Omental fat pad (tissue), 4 donors: ENCODE measurements around the gene MACO1. TPM values are rescaled to one million over a fixed set of nuclear protein-coding genes. Genes with fewer than 3 reads are reported as not detected.
"Not testable (repeated sequence)": the region's sequence is repeated elsewhere in the genome, so short reads cannot be mapped to it uniquely, and the experiment has no call there.

Experiments
- ATAC-seq: fragments of 150-250 bp; one replicate; pipeline ENCODE4 v1.9.1; 2016; ENCODE audit warnings: mild to moderate bottlenecking, moderate library complexity; ENCODE audit not compliant: low FRiP score
- DNase-seq: peaks from one replicate; pipeline ENCODE4 v3.0.0-alpha.2; 2019; ENCODE audit warnings: low spot score
- CTCF ChIP-seq, 3 donors: fragments of 450-650 bp; IDR thresholded peaks; one replicate each; pipeline ENCODE4 v1.5.1; 2016 to 2017; ENCODE audit warnings: antibody characterized with exemption in 3 of 3, mild to moderate bottlenecking in 3 of 3, moderate library complexity in 2 of 3
- total RNA-seq, 4 donors: library from RNA; depleted of rRNA; stranded (reverse); fragments of >200 nt; gene quantifications; one replicate each; pipeline ENCODE4 v1.1.0, GENCODE V29; 2016

The MACO1 gene
- total RNA-seq, 4 donors from 2014 or later, result 13.0 to 16.6 (median 15.7) TPM

GRCh38 chr1:25414578-25414977 is 16.1 kb upstream of the MACO1 start:
- ATAC-seq, result not testable (repeated sequence)

GRCh38 chr1:25417280-25417679 is 13.4 kb upstream of the MACO1 start:
- ATAC-seq, result not testable (repeated sequence)

More at GRCh38 chr1:25414578-25414977, 16.1 kb upstream of the MACO1 start:
- DNase-seq, result not testable (repeated sequence)

GRCh38 chr1:25419339-25419738 is 11.4 kb upstream of the MACO1 start:
- not testable (repeated sequence) for DNase-seq, ATAC-seq

More at GRCh38 chr1:25417280-25417679, 13.4 kb upstream of the MACO1 start:
- DNase-seq, result not testable (repeated sequence)

GRCh38 chr1:25420715-25421114 is 10.0 kb upstream of the MACO1 start, which contains the start of gene RHCE:
TSS of gene RHCE (minus strand) at chr1:25420825. CDS start at chr1:25420786, 39 bp downstream.
- not testable (repeated sequence) for DNase-seq

GRCh38 chr1:25423206-25423605 is 7.5 kb upstream of the MACO1 start:
- DNase-seq, ATAC-seq: not testable (repeated sequence)

More at GRCh38 chr1:25420715-25421114, 10.0 kb upstream of the MACO1 start, which contains the start of gene RHCE:
- not testable (repeated sequence) for ATAC-seq

GRCh38 chr1:25425098-25426085 is 5.3 kb upstream of the MACO1 start:
- no peak for DNase-seq
- no peak for TF ChIP-seq CTCF (IDR thresholded peaks at IDR 0.05)

GRCh38 chr1:25427696-25428095 is 3.0 kb upstream of the MACO1 start:
- ATAC-seq (no peak), DNase-seq (no peak)
- TF ChIP-seq CTCF (IDR thresholded peaks at IDR 0.05), result no peak

More at GRCh38 chr1:25425098-25426085, 5.3 kb upstream of the MACO1 start:
- no peak for ATAC-seq

- DNase-seq, result no peak
- no peak for TF ChIP-seq CTCF (IDR thresholded peaks at IDR 0.05)
- ATAC-seq, result no peak
Measured at GRCh38 chr1:25428475-25429166, 2.1 kb upstream of the MACO1 start.

GRCh38 chr1:25430967-25431881 is 527 bp downstream of the MACO1 start:
- ATAC-seq (peak; percentile 29), DNase-seq (no peak)
- no peak for TF ChIP-seq CTCF (IDR thresholded peaks at IDR 0.05)
